Stimulated activated CD8-positive, alpha-beta memory T cell treated with anti-CD3 and anti-CD28 coated beads, Interleukin-12 subunit alpha, Interleukin-12 subunit beta, amount 100 ng/mL, for 1 hour (primary cell): ENCODE measurements around the gene MPZL3.

Experiments used
- DNase-seq: peaks from one replicate; pipeline ENCODE4 v3.0.0-alpha.2; 2020; ENCODE audit warnings: low read depth

Gene MPZL3

GRCh38 chr11:118264569-118265465 is 12.7 kb upstream of the MPZL3 start:
- no peak for DNase-seq

- DNase-seq: no peak
These were observed 11.8 kb upstream of the MPZL3 start, which contains the start of gene MPZL2 for GRCh38 chr11:118263695-118264568. TSS of gene MPZL2 (minus strand) at chr11:118264297. CDS start at chr11:118264153, 144 bp downstream.

GRCh38 chr11:118263112-118263511 is 10.9 kb upstream of the MPZL3 start:
- no peak for DNase-seq

GRCh38 chr11:118260353-118260752 is 8.2 kb upstream of the MPZL3 start:
- DNase-seq: no peak

- no peak for DNase-seq
These were observed 7.0 kb upstream of the MPZL3 start for GRCh38 chr11:118259138-118259537.

- DNase-seq: no peak
These were observed 6.2 kb upstream of the MPZL3 start for GRCh38 chr11:118258410-118258809.

GRCh38 chr11:118252688-118253087 is 523 bp upstream of the MPZL3 start:
- no peak for DNase-seq

- DNase-seq: no peak
These were observed 5.1 kb downstream of the MPZL3 start for GRCh38 chr11:118247041-118247440.

- DNase-seq: no peak
These were observed 6.1 kb downstream of the MPZL3 start for GRCh38 chr11:118245936-118246562.

GRCh38 chr11:118243993-118244762 is 8.0 kb downstream of the MPZL3 start:
- DNase-seq: no peak

GRCh38 chr11:118243161-118243560 is 9.0 kb downstream of the MPZL3 start:
- DNase-seq: no peak

GRCh38 chr11:118241764-118242098 is 10.4 kb downstream of the MPZL3 start:
- no peak for DNase-seq

- peak; percentile 52 for DNase-seq
These were observed 11.0 kb downstream of the MPZL3 start for GRCh38 chr11:118240999-118241763.

GRCh38 chr11:118239509-118240205 is 12.5 kb downstream of the MPZL3 start:
- DNase-seq: no peak

- no peak for DNase-seq
These were observed 13.2 kb downstream of the MPZL3 start for GRCh38 chr11:118238929-118239328.

- no peak for DNase-seq
These were observed 13.7 kb downstream of the MPZL3 start for GRCh38 chr11:118238421-118238820.

- no peak for DNase-seq
These were observed 16.0 kb downstream of the MPZL3 start for GRCh38 chr11:118236170-118236569.

- no peak for DNase-seq
These were observed 17.3 kb downstream of the MPZL3 start for GRCh38 chr11:118234833-118235232.

- no peak for DNase-seq
These were observed 18.3 kb downstream of the MPZL3 start for GRCh38 chr11:118233850-118234249.

GRCh38 chr11:118233377-118233776 is 18.8 kb downstream of the MPZL3 start:
- no peak for DNase-seq
